ENCODE measurements around the gene PTPRT.

DNA sequence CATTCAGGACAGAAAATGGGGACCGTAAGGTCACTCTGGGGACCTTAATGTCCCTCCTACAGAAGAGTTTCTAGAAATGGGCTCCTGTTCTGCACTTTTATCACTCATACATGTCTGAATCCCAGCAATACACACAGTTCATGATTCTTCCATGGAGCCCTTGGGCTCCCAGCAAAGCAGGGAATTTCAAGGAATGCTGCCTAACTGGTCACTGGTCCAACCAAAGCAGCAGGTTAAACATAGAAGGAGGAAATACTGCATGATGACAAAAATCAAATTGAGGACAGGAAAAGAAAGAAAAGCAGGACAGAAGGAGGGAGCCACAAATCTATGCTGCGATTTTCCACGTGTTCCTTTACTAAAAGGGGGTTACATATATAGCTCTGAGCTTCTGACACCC lies 300.2 kb downstream of the PTPRT start:
- TF ChIP-seq CTCF (IDR thresholded peaks at IDR 0.05) (no peak), EP300 (IDR thresholded peaks at IDR 0.05; ENCODE audit: low read depth) (no peak), POLR2A (IDR thresholded peaks at IDR 0.05) (no peak), POLR2AphosphoS5 (IDR thresholded peaks at IDR 0.05) (no peak)

All from transverse colon (tissue), 4 donors.